Right lung (tissue), 5 donors: ENCODE results near the gene FEZF1. TPM values are rescaled to one million over a fixed set of nuclear protein-coding genes. Genes with fewer than 3 reads are reported as not detected.

Experiments
- DNase-seq, 2 donors: peaks; one replicate each; pipeline ENCODE4 v3.0.0-alpha.2; 2013
- polyA plus RNA-seq, 5 donors: library from polyadenylated mRNA; unstranded; fragments of 120-200 nt; gene quantifications; one replicate each; pipeline versions ENCODE4 v1.2.1 to v1.2.3, GENCODE V29; 2013; ENCODE audit warnings: inconsistent platforms in 1 of 5, low replicate concordance in 1 of 5; ENCODE audit not compliant: insufficient read length in 5 of 5, insufficient read depth in 1 of 5

The FEZF1 gene
- polyA plus RNA-seq, 5 donors = not detected

DNA sequence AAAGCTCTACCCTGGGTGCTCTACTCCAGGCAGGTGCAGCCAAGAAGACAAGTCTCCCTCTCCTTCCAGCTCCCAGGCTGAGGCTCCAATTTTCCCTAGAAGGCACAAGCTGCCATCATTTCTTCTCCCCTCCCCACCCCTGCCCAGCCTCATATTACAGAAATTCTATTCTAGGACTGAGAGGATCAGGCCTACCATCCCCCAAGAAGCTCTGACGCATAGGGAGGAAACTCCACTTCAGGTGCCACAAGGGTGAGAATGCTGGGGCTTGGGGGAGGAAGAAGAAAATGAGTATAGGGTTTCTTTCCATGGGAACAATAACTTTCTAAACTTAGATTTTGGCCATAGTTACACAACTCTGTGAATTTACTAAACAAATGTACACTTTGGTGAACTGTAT, 35.3 kb downstream of the FEZF1 start:
- DNase-seq = no peak

DNA sequence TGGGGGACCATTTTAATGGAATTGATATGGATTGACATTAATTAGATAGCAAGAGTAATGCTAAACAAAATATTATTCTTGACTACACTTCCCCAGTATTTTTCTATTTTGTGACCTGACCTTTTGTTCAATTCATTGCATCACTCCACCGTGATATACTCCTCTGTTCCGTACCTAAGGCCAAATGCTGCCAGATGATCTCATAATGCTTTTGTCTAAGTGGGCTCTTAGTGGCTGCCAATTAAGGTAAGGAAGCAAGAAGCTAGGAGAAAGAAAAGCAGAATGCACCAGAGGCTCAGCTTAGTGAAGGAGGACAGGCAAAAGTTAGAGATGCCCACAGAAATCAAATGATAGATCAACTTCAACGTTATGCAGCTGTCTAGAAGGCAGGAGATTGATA, 36.4 kb downstream of the FEZF1 start:
- DNase-seq = no peak

DNA sequence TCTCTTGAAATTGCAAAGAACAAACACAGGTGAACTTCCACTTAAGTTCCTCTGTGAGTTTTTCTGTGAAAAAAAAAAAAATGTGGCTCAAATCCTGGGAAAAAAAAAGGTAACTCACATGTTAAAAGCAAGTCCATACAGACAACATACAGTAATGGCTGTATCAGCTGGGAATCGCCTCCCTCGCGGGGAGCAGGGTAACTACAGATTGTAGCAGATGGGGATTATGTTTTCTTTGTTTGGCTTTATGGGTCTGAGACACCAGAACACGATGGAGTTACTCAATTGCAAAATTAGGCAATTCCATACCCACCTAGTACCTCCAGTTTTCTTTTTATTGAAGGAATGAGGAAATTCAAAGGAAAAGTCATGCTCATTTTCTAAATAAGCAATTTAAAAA, 42.3 kb downstream of the FEZF1 start:
- DNase-seq = no peak

DNA sequence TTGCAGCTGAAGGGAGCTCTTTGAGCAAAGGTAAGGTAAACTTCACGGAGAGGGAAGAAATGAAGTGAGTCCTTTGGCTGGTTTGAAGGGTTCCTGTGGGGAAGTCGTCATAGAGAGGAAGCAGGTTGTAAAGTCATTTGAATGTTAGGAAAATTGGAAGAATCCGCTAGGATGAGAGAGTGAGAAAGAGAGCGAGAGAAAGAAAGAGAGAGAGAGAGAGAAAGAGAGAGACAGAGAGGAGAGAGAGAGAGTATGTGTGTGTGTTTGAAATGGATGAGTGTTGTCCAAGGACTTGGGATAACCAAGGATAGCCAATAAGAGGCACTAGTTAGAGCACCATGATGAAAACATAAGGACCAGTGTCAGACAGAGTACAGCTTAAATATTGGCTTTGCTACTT, 43.1 kb downstream of the FEZF1 start:
- no peak for DNase-seq

DNA sequence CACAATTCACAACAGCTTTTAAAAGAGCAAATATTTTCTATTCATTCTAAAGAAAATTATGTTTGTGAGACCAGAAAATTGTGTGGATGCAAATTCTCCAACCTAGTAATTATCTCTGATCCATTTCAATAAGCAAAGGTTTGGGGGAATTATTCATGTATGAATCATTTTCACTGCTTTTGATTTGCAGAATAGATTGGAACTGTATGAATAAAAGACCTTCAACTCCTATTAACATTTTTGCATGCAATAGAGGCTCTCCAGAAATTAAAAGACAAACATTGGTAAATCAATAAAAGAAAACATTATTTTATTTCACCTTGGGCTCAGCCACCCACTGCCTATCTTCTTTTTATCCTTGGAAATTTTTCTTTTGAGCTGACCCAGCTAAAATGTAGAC, 43.5 kb downstream of the FEZF1 start:
- no peak for DNase-seq

DNA sequence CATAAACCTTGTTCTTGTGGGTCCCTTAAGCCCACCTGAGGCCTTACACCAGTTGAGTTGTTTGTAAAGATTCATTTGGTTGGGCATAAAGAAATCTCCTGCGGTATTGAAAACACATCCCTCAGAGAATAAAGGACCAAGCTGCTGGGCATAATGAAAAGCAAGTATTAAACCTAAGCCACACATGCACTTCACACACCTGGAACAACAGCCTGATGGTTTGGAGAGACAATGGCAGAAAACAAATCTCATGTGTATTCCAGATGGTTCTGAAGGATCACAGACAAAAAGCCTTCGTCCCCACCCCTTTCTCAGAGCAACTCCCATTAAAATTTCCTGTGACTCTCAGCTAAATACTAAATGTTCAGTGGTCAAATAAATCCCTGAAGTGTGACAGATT, 44.2 kb downstream of the FEZF1 start:
- DNase-seq = no peak

DNA sequence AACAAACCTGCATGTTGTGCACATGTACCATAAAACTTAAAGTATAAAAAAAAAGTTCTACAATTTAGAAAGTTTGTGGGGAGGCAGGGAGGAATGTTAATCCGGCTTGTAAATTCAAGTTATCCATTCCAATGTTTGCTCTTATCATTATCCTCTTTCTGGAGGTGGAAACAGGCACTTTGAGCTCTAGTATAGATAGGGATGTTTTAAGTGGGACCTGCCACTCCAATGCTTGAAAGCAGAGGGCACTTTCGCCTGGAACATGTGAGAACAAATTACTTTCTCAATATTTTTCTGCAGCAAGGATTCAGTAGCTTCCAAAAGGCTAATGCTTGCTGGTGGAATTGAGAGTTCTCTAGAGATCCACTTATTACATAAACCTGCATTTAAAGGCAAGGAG, 45.6 kb downstream of the FEZF1 start:
- DNase-seq = no peak

DNA sequence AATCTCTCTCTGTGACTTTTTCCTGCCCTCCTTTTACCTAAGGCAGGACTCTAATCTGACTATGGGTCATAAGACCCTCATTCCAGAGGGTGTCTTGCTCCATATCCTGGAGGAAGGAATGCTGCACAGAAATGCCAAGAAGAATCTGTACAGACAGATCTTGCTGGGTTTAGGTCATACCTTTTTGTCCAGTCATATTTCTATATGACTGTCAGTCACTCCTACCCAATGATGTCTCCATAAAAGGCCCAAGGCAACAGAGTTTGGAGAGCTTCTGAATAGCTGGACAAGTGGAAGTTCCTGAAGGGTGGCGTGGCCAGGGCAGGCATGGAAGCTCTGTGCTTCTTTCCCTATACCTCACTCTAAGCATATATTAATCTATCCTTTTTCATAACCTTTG, 47.5 kb downstream of the FEZF1 start:
- DNase-seq = no peak

DNA sequence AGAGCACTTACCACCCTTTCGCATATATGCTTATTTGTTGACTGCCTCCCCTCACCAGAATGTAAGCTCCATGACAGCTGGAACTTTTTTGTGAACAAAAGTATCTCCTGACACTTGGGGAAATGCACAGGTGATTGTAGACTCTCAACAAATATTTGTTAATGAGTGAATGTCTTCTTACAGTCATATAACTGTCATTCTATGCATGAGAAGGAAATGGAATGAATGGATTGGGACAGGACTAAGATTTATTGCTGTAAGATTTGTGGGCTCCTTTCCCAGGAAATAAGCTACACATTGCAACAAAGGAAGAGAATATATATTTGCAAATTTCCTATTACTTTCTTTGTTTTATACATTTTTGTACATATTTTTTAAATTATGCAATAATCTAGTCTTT, 48.5 kb downstream of the FEZF1 start:
- DNase-seq = no peak

DNA sequence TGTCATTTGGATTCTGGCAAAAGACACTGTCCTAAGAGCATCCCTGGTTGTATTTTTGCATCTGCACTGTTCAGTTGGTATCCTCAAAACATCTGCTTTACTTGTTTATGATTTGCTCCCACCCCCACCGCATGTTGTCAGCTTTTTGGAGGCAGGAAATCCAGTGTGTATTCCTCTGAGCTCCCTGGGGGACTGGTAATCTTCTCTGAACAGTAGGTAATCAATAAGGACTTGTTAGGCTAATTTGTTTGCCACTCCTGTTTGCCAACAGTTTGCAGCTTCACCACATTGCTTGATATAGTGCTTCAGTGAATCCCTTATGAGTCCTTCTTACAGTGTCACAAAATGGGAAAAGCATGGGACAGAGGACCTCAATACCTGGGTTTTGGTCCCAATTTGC, 49.1 kb downstream of the FEZF1 start:
- no peak for DNase-seq

Other genes with a start within 250 kb of the FEZF1 start
- 10 to 100 TPM; 33.6 to 79.9 (median 61.7) TPM for gene AASS, start 160.5 kb downstream of the FEZF1 start, polyA plus RNA-seq